Limb (tissue), 2 donors: Measurements from ENCODE around the gene PSAP.
A peak's percentile ranks its signal among the peaks of the same experiment; 100 is the strongest.

ENCODE experiments used
- DNase-seq, 2 donors: peaks; one replicate each; pipeline ENCODE4 v3.0.0-alpha.2; 2016; ENCODE audit errors: extremely low spot score in 2 of 2

The PSAP gene

GRCh38 chr10:71810048-71810750 is 40.9 kb downstream of the PSAP start:
- DNase-seq: no peak

GRCh38 chr10:71809628-71810027 is 41.4 kb downstream of the PSAP start:
- no peak for DNase-seq

GRCh38 chr10:71807557-71808510 is 43.2 kb downstream of the PSAP start:
- no peak for DNase-seq

GRCh38 chr10:71806704-71807556 is 44.1 kb downstream of the PSAP start:
- no peak for DNase-seq

GRCh38 chr10:71805776-71806703 is 45.0 kb downstream of the PSAP start:
- DNase-seq: peak in 1 of 2 donors; percentile 52

GRCh38 chr10:71804077-71804476 is 47.0 kb downstream of the PSAP start:
- DNase-seq: no peak

- DNase-seq: no peak
Observed at GRCh38 chr10:71802715-71803488, 48.1 kb downstream of the PSAP start.

- DNase-seq: no peak
Observed at GRCh38 chr10:71802235-71802634, 48.8 kb downstream of the PSAP start.

GRCh38 chr10:71801361-71801760 is 49.7 kb downstream of the PSAP start:
- DNase-seq: no peak

- no peak for DNase-seq
Observed at GRCh38 chr10:71799608-71800453, 51.2 kb downstream of the PSAP start.

- no peak for DNase-seq
Observed at GRCh38 chr10:71799112-71799511, 51.9 kb downstream of the PSAP start.

- DNase-seq: no peak
Observed at GRCh38 chr10:71798308-71798624, 52.8 kb downstream of the PSAP start.

- no peak for DNase-seq
Observed at GRCh38 chr10:71797533-71798307, 53.3 kb downstream of the PSAP start.

GRCh38 chr10:71796749-71797405 is 54.2 kb downstream of the PSAP start:
- DNase-seq: no peak

GRCh38 chr10:71795248-71795647 is 55.8 kb downstream of the PSAP start:
- peak in 1 of 2 donors; percentile 67 for DNase-seq

GRCh38 chr10:71790749-71791440 is 60.2 kb downstream of the PSAP start:
- DNase-seq: no peak

- DNase-seq: no peak
Observed at GRCh38 chr10:71789871-71790270, 61.2 kb downstream of the PSAP start.
